NCI-H69 (cell line): Measurements from ENCODE around the gene PPA1.
"Not testable (repeated sequence)": the region's sequence is repeated elsewhere in the genome, so short reads cannot be mapped to it uniquely, and the experiment has no call there.

Experiments
- DNase-seq: peaks from one replicate; lab custom pipeline; 2025; lab: John Stamatoyannopoulos, UW

PPA1 gene

GRCh38 chr10:70233109-70233938 is at the start of gene PPA1:
Gene PPA1 (minus strand): TSS chr10:70233429. CDS start chr10:70233327, 102 bp downstream.
- peak; percentile 96 for DNase-seq

GRCh38 chr10:70281609-70282008 is 48.4 kb upstream of the PPA1 start:
- DNase-seq: peak; percentile 27

GRCh38 chr10:70280099-70280498 is 46.9 kb upstream of the PPA1 start:
- no peak for DNase-seq

- DNase-seq: peak; percentile 37
These were observed 44.3 kb upstream of the PPA1 start for GRCh38 chr10:70277396-70278030.

- DNase-seq: no peak
These were observed 41.4 kb upstream of the PPA1 start for GRCh38 chr10:70274643-70275042.

- DNase-seq: peak; percentile 12
These were observed 39.7 kb upstream of the PPA1 start for GRCh38 chr10:70272925-70273316.

- DNase-seq: peak; percentile 16
These were observed 39.0 kb upstream of the PPA1 start for GRCh38 chr10:70271996-70272924.

- DNase-seq: no peak
These were observed 37.7 kb upstream of the PPA1 start for GRCh38 chr10:70270952-70271351.

- no peak for DNase-seq
These were observed 36.5 kb upstream of the PPA1 start for GRCh38 chr10:70269741-70270140.

- no peak for DNase-seq
These were observed 35.1 kb upstream of the PPA1 start for GRCh38 chr10:70268376-70268775.

GRCh38 chr10:70267161-70267933 is 34.1 kb upstream of the PPA1 start:
- DNase-seq: no peak

GRCh38 chr10:70266701-70267100 is 33.5 kb upstream of the PPA1 start:
- DNase-seq: no peak

- no peak for DNase-seq
These were observed 32.8 kb upstream of the PPA1 start for GRCh38 chr10:70266056-70266455.

GRCh38 chr10:70265032-70265689 is 31.9 kb upstream of the PPA1 start:
- DNase-seq: peak; percentile 64

GRCh38 chr10:70260734-70261133 is 27.5 kb upstream of the PPA1 start:
- no peak for DNase-seq

GRCh38 chr10:70260259-70260658 is 27.0 kb upstream of the PPA1 start:
- DNase-seq: no peak

- no peak for DNase-seq
These were observed 25.0 kb upstream of the PPA1 start for GRCh38 chr10:70258216-70258615.

GRCh38 chr10:70257816-70258215 is 24.6 kb upstream of the PPA1 start:
- not testable (repeated sequence) for DNase-seq

GRCh38 chr10:70256463-70256862 is 23.2 kb upstream of the PPA1 start:
- DNase-seq: no peak

- DNase-seq: no peak
These were observed 22.4 kb upstream of the PPA1 start for GRCh38 chr10:70255329-70256299.
